Epidermal melanocyte (primary cell): ENCODE measurements around the gene CPPED1.
"Not testable (repeated sequence)": the region's sequence is repeated elsewhere in the genome, so short reads cannot be mapped to it uniquely, and the experiment has no call there.

Experiments used
- DNase-seq: peaks from one replicate; pipeline ENCODE4 v3.0.0; 2011; ENCODE audit warnings: low spot score; ENCODE audit not compliant: insufficient read length

CPPED1 gene

GRCh38 chr16:12769525-12769924 is 34.2 kb downstream of the CPPED1 start:
- no peak for DNase-seq

GRCh38 chr16:12767897-12768296 is 35.8 kb downstream of the CPPED1 start:
- no peak for DNase-seq

GRCh38 chr16:12766853-12767252 is 36.8 kb downstream of the CPPED1 start:
- DNase-seq = no peak

GRCh38 chr16:12766208-12766607 is 37.5 kb downstream of the CPPED1 start:
- not testable (repeated sequence) for DNase-seq

- no peak for DNase-seq
These were observed 38.7 kb downstream of the CPPED1 start for GRCh38 chr16:12764813-12765488.

GRCh38 chr16:12763517-12763916 is 40.2 kb downstream of the CPPED1 start:
- DNase-seq = no peak

- DNase-seq = no peak
These were observed 42.7 kb downstream of the CPPED1 start for GRCh38 chr16:12760819-12761611.

GRCh38 chr16:12758670-12759558 is 44.8 kb downstream of the CPPED1 start:
- DNase-seq = no peak

GRCh38 chr16:12758031-12758669 is 45.5 kb downstream of the CPPED1 start:
- DNase-seq = no peak

- DNase-seq = no peak
These were observed 46.1 kb downstream of the CPPED1 start for GRCh38 chr16:12757546-12757945.

- DNase-seq = no peak
These were observed 48.7 kb downstream of the CPPED1 start for GRCh38 chr16:12754824-12755543.

- DNase-seq = no peak
These were observed 50.3 kb downstream of the CPPED1 start for GRCh38 chr16:12753203-12754023.

GRCh38 chr16:12752159-12752558 is 51.5 kb downstream of the CPPED1 start:
- DNase-seq = no peak

- DNase-seq = no peak
These were observed 53.2 kb downstream of the CPPED1 start for GRCh38 chr16:12750554-12750918.

GRCh38 chr16:12749076-12749475 is 54.6 kb downstream of the CPPED1 start:
- DNase-seq = no peak

GRCh38 chr16:12747827-12748226 is 55.9 kb downstream of the CPPED1 start:
- no peak for DNase-seq

- no peak for DNase-seq
These were observed 56.4 kb downstream of the CPPED1 start for GRCh38 chr16:12747261-12747660.

GRCh38 chr16:12744860-12745259 is 58.8 kb downstream of the CPPED1 start:
- no peak for DNase-seq

- no peak for DNase-seq
These were observed 60.9 kb downstream of the CPPED1 start for GRCh38 chr16:12742741-12743140.
